Osteoblast (primary cell): ENCODE results near the gene ANKRD33B. TPM values are rescaled to one million over a fixed set of nuclear protein-coding genes. Genes with fewer than 3 reads are reported as not detected.
A peak's percentile ranks its signal among the peaks of the same experiment; 100 is the strongest.

Source experiments
- DNase-seq: peaks from one replicate; pipeline ENCODE4 v3.0.0; 2011; ENCODE audit warnings: low spot score, mixed read lengths; ENCODE audit not compliant: insufficient read length; ENCODE audit errors: missing footprints
- H2AFZ ChIP-seq: 2 replicates; pipeline ENCODE4 v1.6.0; 2011; ENCODE audit warnings: mild to moderate bottlenecking, low read length
- H3K27ac ChIP-seq: 2 replicates; pipeline ENCODE4 v1.5.1; 2011; ENCODE audit warnings: mild to moderate bottlenecking, low read depth, low read length, moderate library complexity
- H3K27me3 ChIP-seq: 2 replicates; pipeline ENCODE4 v1.6.0; 2012; ENCODE audit warnings: mild to moderate bottlenecking, control low read depth, inconsistent platforms, low read length, moderate library complexity; ENCODE audit not compliant: insufficient read depth
- H3K36me3 ChIP-seq: 2 replicates; pipeline ENCODE4 v1.5.1; 2011; ENCODE audit warnings: mild to moderate bottlenecking, low read length, control low read depth, moderate library complexity; ENCODE audit not compliant: insufficient read depth
- H3K4me1 ChIP-seq: 2 replicates; pipeline ENCODE4 v1.5.1; 2011; ENCODE audit warnings: mild to moderate bottlenecking, low read length, control low read depth, moderate library complexity; ENCODE audit not compliant: insufficient read depth
- H3K4me2 ChIP-seq: 2 replicates; pipeline ENCODE4 v1.6.0; 2011; ENCODE audit warnings: mild to moderate bottlenecking, low read length; ENCODE audit not compliant: insufficient read depth
- H3K4me3 ChIP-seq: fragments of 200-600 bp; sonication (generic); 3 replicates; pipeline ENCODE4 v1.5.1; 2012; ENCODE audit warnings: mild to moderate bottlenecking, low read length, inconsistent platforms; ENCODE audit not compliant: insufficient read depth
- H3K79me2 ChIP-seq: 2 replicates; pipeline ENCODE4 v1.6.0; 2012; ENCODE audit warnings: mild to moderate bottlenecking, low read length, control low read depth, inconsistent platforms; ENCODE audit not compliant: insufficient read depth
- H3K9me3 ChIP-seq: 2 replicates; pipeline ENCODE4 v1.5.1; 2011; ENCODE audit warnings: low read depth, low read length, control low read depth
- H4K20me1 ChIP-seq: 2 replicates; pipeline ENCODE4 v1.6.0; 2012; ENCODE audit warnings: mild to moderate bottlenecking, low read length, control low read depth; ENCODE audit not compliant: insufficient read depth
- total RNA-seq: library from RNA; depleted of rRNA; stranded (reverse); fragments of >200 nt; gene quantifications from 2 replicates; pipeline ENCODE4 v1.2.3, GENCODE V29; 2012
- TF ChIP-seq, protein P1 (sequence below): IDR thresholded peaks from 2 replicates; pipeline ENCODE4 v1.5.1; 2011; ENCODE audit warnings: mild to moderate bottlenecking, low read depth, low read length, moderate library complexity; ENCODE audit errors: extremely low read depth

Gene ANKRD33B
- total RNA-seq, 1 donor: 5.1 TPM

DNA sequence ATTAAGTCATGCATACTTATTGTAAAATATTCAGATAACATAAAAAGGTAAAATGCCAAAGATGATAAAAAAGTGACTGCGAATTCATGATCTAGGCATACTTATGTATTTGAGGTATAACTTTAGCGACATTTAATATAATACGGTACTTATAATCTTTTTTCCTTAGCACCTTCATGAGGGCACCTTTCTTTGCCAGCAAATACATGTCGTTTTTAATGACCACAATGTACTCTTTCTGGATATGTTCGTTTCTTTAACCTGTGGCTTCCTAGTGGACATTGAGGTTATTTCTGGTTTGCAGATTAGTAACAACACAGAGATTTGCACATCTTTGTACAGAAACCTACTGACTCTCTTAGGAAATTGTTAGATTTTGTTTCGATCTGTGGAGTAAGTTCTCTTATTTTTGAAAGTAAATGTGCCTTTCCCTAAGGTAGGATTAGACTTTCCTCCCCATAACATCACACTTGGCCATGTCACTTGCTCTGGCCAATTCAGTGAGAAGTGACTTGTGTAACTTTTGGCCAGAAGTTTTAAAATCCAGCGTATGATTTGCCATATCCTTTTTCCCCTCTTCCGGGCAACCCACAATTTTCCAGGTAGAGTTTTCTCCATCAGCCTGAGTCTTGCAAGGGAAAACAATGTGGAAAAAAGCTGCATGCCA lies 24.4 kb downstream of the ANKRD33B start:
- no peak overlapping the region for H2AFZ ChIP-seq
- peaks cover 17% of the 10 kb centered on the region for H4K20me1 ChIP-seq
- peaks cover 6% of the 10 kb centered on the region for H3K27me3 ChIP-seq
- H3K9me3 ChIP-seq: no peaks in the 10 kb centered on the region
- H3K4me1 ChIP-seq: peaks cover 7% of the 10 kb centered on the region
- H3K4me2 ChIP-seq: no peak overlapping the region
- no peak overlapping the region for H3K4me3 ChIP-seq
- H3K27ac ChIP-seq: no peak overlapping the region
- no peaks in the 10 kb centered on the region for H3K36me3 ChIP-seq
- TF ChIP-seq, protein P1, sequence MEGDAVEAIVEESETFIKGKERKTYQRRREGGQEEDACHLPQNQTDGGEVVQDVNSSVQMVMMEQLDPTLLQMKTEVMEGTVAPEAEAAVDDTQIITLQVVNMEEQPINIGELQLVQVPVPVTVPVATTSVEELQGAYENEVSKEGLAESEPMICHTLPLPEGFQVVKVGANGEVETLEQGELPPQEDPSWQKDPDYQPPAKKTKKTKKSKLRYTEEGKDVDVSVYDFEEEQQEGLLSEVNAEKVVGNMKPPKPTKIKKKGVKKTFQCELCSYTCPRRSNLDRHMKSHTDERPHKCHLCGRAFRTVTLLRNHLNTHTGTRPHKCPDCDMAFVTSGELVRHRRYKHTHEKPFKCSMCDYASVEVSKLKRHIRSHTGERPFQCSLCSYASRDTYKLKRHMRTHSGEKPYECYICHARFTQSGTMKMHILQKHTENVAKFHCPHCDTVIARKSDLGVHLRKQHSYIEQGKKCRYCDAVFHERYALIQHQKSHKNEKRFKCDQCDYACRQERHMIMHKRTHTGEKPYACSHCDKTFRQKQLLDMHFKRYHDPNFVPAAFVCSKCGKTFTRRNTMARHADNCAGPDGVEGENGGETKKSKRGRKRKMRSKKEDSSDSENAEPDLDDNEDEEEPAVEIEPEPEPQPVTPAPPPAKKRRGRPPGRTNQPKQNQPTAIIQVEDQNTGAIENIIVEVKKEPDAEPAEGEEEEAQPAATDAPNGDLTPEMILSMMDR: no peak
- H3K79me2 ChIP-seq: peaks cover 5% of the 10 kb centered on the region
- DNase-seq: no peak

DNA sequence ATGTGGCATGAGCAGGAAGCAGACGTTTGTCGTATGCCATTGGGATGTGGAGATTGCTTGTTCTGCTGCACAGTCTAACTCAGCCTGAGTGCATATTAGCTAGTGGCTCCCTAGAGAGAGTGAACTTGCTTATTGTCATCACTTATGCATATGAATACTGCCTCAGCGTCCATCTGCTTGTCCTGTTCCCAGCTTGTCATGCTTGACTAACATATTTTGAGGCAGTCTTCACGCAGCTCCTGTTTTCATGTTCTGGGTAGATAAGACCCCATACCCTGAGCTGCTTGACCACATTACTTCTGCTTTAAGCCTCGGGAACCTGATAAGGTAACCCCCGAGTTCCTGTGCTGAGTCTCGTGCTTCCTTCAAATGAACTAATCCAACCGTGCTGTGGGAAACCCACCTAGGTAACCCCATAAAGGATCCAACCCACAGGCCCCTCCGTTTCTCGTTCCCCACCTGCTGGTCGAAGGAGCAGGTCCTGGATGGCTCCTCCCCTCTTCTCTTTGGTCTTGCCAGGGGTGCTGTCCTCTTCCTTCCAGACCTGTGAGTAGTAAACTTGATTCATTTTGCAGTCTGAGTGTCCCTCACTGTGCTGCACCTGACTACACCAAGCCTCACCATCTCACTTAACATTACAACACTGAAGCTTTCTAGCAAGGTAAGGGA lies 25.0 kb downstream of the ANKRD33B start:
- Histone ChIP-seq H3K4me3 (no peak overlapping the region), H3K4me2 (no peak overlapping the region), H3K27me3 (peaks cover 3% of the 10 kb centered on the region), H4K20me1 (peaks cover 14% of the 10 kb centered on the region), H3K79me2 (peaks cover 9% of the 10 kb centered on the region), H3K9me3 (no peaks in the 10 kb centered on the region), H3K27ac (no peak overlapping the region), H2AFZ (no peak overlapping the region), H3K36me3 (no peaks in the 10 kb centered on the region), H3K4me1 (peaks cover 7% of the 10 kb centered on the region)
- DNase-seq: no peak
- TF ChIP-seq, protein P1: no peak

DNA sequence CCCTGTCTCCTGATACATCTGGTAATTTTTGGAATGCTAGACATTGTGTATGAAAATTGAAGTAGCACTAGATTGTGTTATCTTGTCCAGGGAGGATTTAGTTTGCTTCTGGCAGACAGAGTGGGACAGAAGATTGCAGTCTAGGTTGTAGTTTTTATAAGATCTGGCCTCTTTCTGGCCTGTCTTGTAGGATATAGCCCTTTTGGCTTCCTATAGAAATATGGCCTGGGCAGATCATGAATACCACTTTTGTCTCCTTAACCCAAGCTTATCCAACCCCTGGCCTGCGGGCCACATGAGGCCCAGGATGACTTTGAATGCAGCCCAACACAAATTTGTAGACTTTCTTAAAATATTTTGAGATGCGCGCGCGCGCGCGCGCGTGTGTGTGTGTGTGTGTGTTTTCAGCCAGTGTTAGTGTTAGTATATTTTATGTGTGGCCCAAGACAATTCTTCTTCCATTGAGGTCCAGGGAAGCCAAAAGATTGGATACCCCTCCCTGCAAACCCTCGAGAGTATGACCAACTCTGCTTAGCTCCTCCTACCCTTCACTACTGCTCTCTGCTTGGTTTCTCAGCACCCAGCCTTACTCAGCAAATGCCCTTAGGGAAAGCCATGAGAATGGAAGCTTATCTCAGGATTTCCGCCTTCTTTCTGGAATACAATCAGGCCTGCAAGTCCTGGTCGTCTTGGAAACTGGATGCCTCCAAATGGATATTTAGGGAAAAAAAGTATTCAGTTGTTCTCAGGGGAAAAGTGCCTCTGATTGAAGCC lies 26.5 kb downstream of the ANKRD33B start:
- no peaks in the 10 kb centered on the region for H3K36me3 ChIP-seq
- peaks cover 8% of the 10 kb centered on the region for H4K20me1 ChIP-seq
- H3K9me3 ChIP-seq: no peaks in the 10 kb centered on the region
- DNase-seq: peak; percentile 88
- H3K4me1 ChIP-seq: peaks cover 18% of the 10 kb centered on the region
- H3K79me2 ChIP-seq: peaks cover 10% of the 10 kb centered on the region
- TF ChIP-seq, protein P1: no peak
- H3K27me3 ChIP-seq: no peaks in the 10 kb centered on the region
- no peak overlapping the region for H3K4me2 ChIP-seq
- peak overlapping the region; percentile 34 for H3K27ac ChIP-seq
- H2AFZ ChIP-seq: no peak overlapping the region
- no peak overlapping the region for H3K4me3 ChIP-seq

DNA sequence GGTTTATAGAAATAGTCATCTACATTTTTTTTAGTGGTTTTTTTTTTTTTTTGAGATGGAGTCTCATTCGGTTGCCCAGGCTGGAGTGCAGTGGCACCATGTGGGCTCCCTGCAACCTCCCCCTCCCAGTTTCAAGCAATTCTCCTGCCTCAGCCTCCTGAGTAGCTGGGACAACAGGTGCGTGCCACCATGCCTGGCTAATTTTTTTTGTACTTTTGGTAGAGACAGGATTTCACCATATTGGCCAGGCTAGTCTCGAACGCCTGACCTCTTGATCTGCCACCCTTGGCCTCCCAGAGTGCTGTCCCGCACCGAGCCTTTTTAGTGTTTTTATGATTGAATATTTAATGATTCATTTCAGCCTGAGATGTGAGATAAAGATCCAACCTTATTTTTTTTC lies 27.3 kb downstream of the ANKRD33B start:
- H3K4me3 ChIP-seq: no peak overlapping the region
- no peak overlapping the region for H3K4me2 ChIP-seq
- DNase-seq: no peak
- peaks cover 4% of the 10 kb centered on the region for H4K20me1 ChIP-seq
- H3K36me3 ChIP-seq: no peaks in the 10 kb centered on the region
- peaks cover 25% of the 10 kb centered on the region for H3K4me1 ChIP-seq
- TF ChIP-seq, protein P1: no peak
- H3K27me3 ChIP-seq: no peaks in the 10 kb centered on the region
- H3K79me2 ChIP-seq: peaks cover 10% of the 10 kb centered on the region
- no peak overlapping the region for H2AFZ ChIP-seq
- no peaks in the 10 kb centered on the region for H3K9me3 ChIP-seq
- peak overlapping the region; percentile 34 for H3K27ac ChIP-seq
